Measurements from ENCODE around the gene POLD3. TPM values are rescaled to one million over a fixed set of nuclear protein-coding genes. Genes with fewer than 3 reads are reported as not detected.

POLD3 gene
- total RNA-seq, 3 donors from 2014 or later (not counting 1 experiment from before 2014, with no cell fraction given), result 9.4 to 10.6 (median 9.6) TPM

DNA sequence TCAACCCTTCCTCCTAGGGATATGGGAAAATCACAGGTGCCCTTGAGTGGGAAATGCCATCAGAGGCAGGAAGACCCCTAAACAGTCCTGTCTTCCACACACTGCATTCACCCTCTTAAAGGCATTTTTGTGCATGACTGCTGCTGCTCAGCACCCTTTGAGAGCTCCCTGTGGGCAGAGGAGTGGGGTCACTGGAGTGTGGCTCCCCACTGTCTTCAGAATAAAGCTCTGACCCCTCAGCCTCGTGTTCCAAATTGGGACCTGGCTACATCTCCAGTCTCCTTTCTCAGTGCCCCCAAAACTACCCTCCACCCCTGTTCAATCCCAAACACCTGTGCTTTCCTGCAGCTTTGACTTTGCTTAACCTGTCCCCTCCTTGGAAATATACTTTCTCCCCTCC, 92.3 kb downstream of the POLD3 start:
- Histone ChIP-seq H3K9me3 (ENCODE audit: control insufficient read depth, insufficient read depth, low read length) (no peaks in the 10 kb centered on the region), H3K36me3 (ENCODE audit: control insufficient read depth, insufficient read depth, low read length) (no peaks in the 10 kb centered on the region), H3K27ac (ENCODE audit: low read length) (no peak overlapping the region), H3K4me1 (ENCODE audit: control insufficient read depth, insufficient read depth, low read length) (peaks cover 3% of the 10 kb centered on the region), H3K4me3 (ENCODE audit: low read length) (no peak overlapping the region), H3K27me3 (ENCODE audit: control insufficient read depth, insufficient read depth, low read length) (peaks cover 14% of the 10 kb centered on the region)
- intact Hi-C loops (cut with micrococcal nuclease), result no loop called here
- ATAC-seq (no peak), DNase-seq (no peak)
- H3K9me3 Mint-ChIP-seq, result no peaks in the 10 kb centered on the region
- H3K27ac Mint-ChIP-seq, result no peak overlapping the region
- peaks cover 24 to 26% of the 10 kb centered on the region in 2 donors for H3K27me3 Mint-ChIP-seq (ENCODE audit: low read depth in 2 of 2)
- 83% methylated on average over 1 of the region's 1 CpG for WGBS (ENCODE audit: insufficient coverage)
- no peaks in the 10 kb centered on the region for H3K4me1 Mint-ChIP-seq
- no peak overlapping the region for H3K4me3 Mint-ChIP-seq
- TF ChIP-seq, protein P1, sequence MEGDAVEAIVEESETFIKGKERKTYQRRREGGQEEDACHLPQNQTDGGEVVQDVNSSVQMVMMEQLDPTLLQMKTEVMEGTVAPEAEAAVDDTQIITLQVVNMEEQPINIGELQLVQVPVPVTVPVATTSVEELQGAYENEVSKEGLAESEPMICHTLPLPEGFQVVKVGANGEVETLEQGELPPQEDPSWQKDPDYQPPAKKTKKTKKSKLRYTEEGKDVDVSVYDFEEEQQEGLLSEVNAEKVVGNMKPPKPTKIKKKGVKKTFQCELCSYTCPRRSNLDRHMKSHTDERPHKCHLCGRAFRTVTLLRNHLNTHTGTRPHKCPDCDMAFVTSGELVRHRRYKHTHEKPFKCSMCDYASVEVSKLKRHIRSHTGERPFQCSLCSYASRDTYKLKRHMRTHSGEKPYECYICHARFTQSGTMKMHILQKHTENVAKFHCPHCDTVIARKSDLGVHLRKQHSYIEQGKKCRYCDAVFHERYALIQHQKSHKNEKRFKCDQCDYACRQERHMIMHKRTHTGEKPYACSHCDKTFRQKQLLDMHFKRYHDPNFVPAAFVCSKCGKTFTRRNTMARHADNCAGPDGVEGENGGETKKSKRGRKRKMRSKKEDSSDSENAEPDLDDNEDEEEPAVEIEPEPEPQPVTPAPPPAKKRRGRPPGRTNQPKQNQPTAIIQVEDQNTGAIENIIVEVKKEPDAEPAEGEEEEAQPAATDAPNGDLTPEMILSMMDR (IDR thresholded peaks at IDR 0.05), result no peak
- H3K36me3 Mint-ChIP-seq, result no peaks in the 10 kb centered on the region

DNA sequence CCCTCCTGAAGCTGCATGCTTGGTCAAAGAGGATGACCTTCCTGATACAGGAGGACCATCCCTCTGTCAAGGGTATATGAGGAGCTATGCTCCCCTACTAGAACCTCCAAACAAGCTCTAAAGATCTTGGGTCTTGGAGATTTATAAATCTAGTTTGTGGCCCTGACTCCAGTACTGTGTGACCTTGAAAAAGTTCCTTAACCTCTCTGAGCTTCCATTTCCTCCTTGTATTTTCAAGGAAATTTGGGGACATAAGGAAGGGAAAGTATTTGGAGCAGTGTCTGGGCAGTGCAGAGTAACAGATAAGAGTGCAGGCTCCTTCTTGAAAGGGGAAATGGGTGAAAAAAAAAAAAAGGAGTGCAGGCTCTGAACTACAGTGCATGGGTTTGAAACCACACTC, 93.0 kb downstream of the POLD3 start:
- Histone ChIP-seq H3K9me3 (ENCODE audit: control insufficient read depth, insufficient read depth, low read length) (no peaks in the 10 kb centered on the region), H3K4me3 (ENCODE audit: low read length) (no peak overlapping the region), H3K4me1 (ENCODE audit: control insufficient read depth, insufficient read depth, low read length) (peaks cover 3% of the 10 kb centered on the region), H3K36me3 (ENCODE audit: control insufficient read depth, insufficient read depth, low read length) (no peaks in the 10 kb centered on the region), H3K27me3 (ENCODE audit: control insufficient read depth, insufficient read depth, low read length) (peaks cover 14% of the 10 kb centered on the region), H3K27ac (ENCODE audit: low read length) (no peak overlapping the region)
- Mint-ChIP-seq H3K27me3 (ENCODE audit: low read depth in 2 of 2) (peaks cover 24 to 26% of the 10 kb centered on the region in 2 donors), H3K27ac (no peak overlapping the region), H3K4me3 (no peak overlapping the region), H3K9me3 (no peaks in the 10 kb centered on the region), H3K36me3 (no peaks in the 10 kb centered on the region), H3K4me1 (no peaks in the 10 kb centered on the region)
- ATAC-seq (no peak), DNase-seq (no peak)
- TF ChIP-seq, protein P1 (IDR thresholded peaks at IDR 0.05), result no peak
- intact Hi-C loops (cut with micrococcal nuclease), result no loop called here

DNA sequence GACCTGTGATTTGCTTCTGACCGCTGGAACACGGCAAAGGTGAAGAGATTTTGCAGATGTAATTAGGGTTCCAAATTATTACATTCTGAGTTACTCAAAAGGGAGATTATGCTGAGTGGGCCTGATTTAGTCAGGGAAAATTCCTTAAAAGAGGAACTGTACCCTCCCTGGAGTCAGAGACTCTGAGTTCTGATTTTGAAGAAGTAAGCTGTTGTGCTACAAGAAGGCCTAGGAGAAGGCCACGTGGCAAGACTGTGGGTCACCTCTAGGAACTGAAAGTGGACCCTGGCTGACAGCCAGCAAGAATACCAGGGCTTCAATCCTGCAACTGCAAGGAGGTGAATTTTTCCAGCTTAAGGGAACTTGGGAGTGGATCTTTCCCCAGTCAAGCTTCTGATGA, 93.5 kb downstream of the POLD3 start:
- no peak for ATAC-seq
- H3K36me3 ChIP-seq (ENCODE audit: control insufficient read depth, insufficient read depth, low read length), result no peaks in the 10 kb centered on the region
- no peaks in the 10 kb centered on the region for H3K4me1 Mint-ChIP-seq
- H3K9me3 ChIP-seq (ENCODE audit: control insufficient read depth, insufficient read depth, low read length), result no peaks in the 10 kb centered on the region
- H3K4me1 ChIP-seq (ENCODE audit: control insufficient read depth, insufficient read depth, low read length), result peaks cover 3% of the 10 kb centered on the region
- peaks cover 24 to 26% of the 10 kb centered on the region in 2 donors for H3K27me3 Mint-ChIP-seq (ENCODE audit: low read depth in 2 of 2)
- H3K27ac Mint-ChIP-seq, result no peak overlapping the region
- DNase-seq, result no peak
- intact Hi-C loops (cut with micrococcal nuclease), result no loop called here
- H3K4me3 ChIP-seq (ENCODE audit: low read length), result no peak overlapping the region
- WGBS (ENCODE audit: insufficient coverage), result 84% methylated on average over 3 of the region's 3 CpGs
- no peak overlapping the region for H3K27ac ChIP-seq (ENCODE audit: low read length)
- TF ChIP-seq, protein P1 (IDR thresholded peaks at IDR 0.05), result no peak
- H3K9me3 Mint-ChIP-seq, result no peaks in the 10 kb centered on the region
- H3K4me3 Mint-ChIP-seq, result no peak overlapping the region
- no peaks in the 10 kb centered on the region for H3K36me3 Mint-ChIP-seq
- peaks cover 14% of the 10 kb centered on the region for H3K27me3 ChIP-seq (ENCODE audit: control insufficient read depth, insufficient read depth, low read length)

DNA sequence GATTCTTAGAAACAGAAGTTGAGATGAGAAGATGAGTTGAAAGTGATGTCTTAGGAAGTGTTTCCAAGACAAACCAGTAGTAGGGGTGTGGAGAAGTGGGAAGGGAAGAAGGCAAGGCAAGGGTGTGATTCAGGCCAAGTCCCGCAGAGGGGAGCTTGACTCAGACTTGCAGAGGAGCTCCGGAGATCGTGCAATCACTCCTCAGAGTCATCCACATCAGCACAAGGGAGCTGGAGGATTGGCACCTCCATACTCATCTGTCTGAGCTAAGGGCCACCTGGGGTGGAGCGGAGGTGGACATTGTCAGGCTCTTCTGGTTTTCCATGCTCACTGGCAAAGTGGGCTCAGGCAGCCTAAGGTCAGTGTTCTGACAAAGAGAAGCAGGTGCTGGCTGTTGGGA, 94.4 kb downstream of the POLD3 start:
- Mint-ChIP-seq H3K4me3 (no peak overlapping the region), H3K27ac (no peak overlapping the region), H3K36me3 (no peaks in the 10 kb centered on the region), H3K9me3 (no peaks in the 10 kb centered on the region), H3K4me1 (no peaks in the 10 kb centered on the region), H3K27me3 (ENCODE audit: low read depth in 2 of 2) (peaks cover 23 to 24% of the 10 kb centered on the region in 2 donors)
- Histone ChIP-seq H3K4me1 (ENCODE audit: control insufficient read depth, insufficient read depth, low read length) (peaks cover 3% of the 10 kb centered on the region), H3K36me3 (ENCODE audit: control insufficient read depth, insufficient read depth, low read length) (no peaks in the 10 kb centered on the region), H3K9me3 (ENCODE audit: control insufficient read depth, insufficient read depth, low read length) (no peaks in the 10 kb centered on the region), H3K27ac (ENCODE audit: low read length) (no peak overlapping the region), H3K4me3 (ENCODE audit: low read length) (no peak overlapping the region), H3K27me3 (ENCODE audit: control insufficient read depth, insufficient read depth, low read length) (peaks cover 14% of the 10 kb centered on the region)
- intact Hi-C loops (cut with micrococcal nuclease), result no loop called here
- ATAC-seq (no peak), DNase-seq (no peak)
- TF ChIP-seq, protein P1 (IDR thresholded peaks at IDR 0.05), result no peak
- WGBS (ENCODE audit: insufficient coverage), result 81% methylated on average over 4 of the region's 4 CpGs
